Keratinocyte (primary cell): ENCODE results near the gene MAPK9. TPM values are rescaled to one million over a fixed set of nuclear protein-coding genes. Genes with fewer than 3 reads are reported as not detected.

ENCODE experiments used
- DNase-seq: peaks from one replicate; pipeline ENCODE4 v3.0.0-alpha.2; 2011; ENCODE audit warnings: low read depth, missing footprints, low spot score
- FAIRE-seq: peaks from 2 replicates; lab custom pipeline; 2011; peaks lifted over from hg19 to GRCh38; lab: Jason Lieb, UNC
- H2AFZ ChIP-seq: 2 replicates; pipeline ENCODE4 v1.6.0; 2012; ENCODE audit warnings: low read length, control low read depth, inconsistent platforms; ENCODE audit not compliant: control insufficient read depth
- H3K27ac ChIP-seq: 2 replicates; pipeline ENCODE4 v1.5.1; 2011; ENCODE audit warnings: low read length; ENCODE audit not compliant: control insufficient read depth, insufficient read depth
- H3K27me3 ChIP-seq: 3 replicates; pipeline ENCODE4 v1.6.0; 2011; ENCODE audit warnings: low read length; ENCODE audit not compliant: control insufficient read depth, insufficient read depth; ENCODE audit errors: extremely low read depth
- H3K36me3 ChIP-seq, 2 experiments: 2 replicates in 1 of 2; 3 replicates in 1 of 2; pipeline ENCODE4 v1.5.1; 2011; ENCODE audit warnings: low read length in 2 of 2, mild to moderate bottlenecking in 1 of 2; ENCODE audit not compliant: control insufficient read depth in 2 of 2, insufficient read depth in 2 of 2; ENCODE audit errors: extremely low read depth in 1 of 2
- H3K4me1 ChIP-seq: 3 replicates; pipeline ENCODE4 v1.5.1; 2011; ENCODE audit warnings: low read length; ENCODE audit not compliant: control insufficient read depth, insufficient read depth; ENCODE audit errors: extremely low read depth
- H3K4me2 ChIP-seq: 3 replicates; pipeline ENCODE4 v1.6.0; 2011; ENCODE audit warnings: low read depth, low read length; ENCODE audit not compliant: control insufficient read depth, insufficient read depth; ENCODE audit errors: extremely low read depth
- H3K4me3 ChIP-seq, 3 experiments: fragments of 200-600 bp in 1 of 3; sonication (generic) in 1 of 3; 2 replicates in 2 of 3; 3 replicates in 1 of 3; pipeline ENCODE4 v1.5.1; 2011 to 2016; ENCODE audit warnings: low read length in 3 of 3, mild to moderate bottlenecking in 3 of 3, control low read depth in 2 of 3, inconsistent platforms in 1 of 3, low read depth in 1 of 3, mixed read lengths in 1 of 3, mixed run types in 1 of 3, moderate library complexity in 1 of 3; ENCODE audit not compliant: control insufficient read depth in 2 of 3, insufficient read depth in 2 of 3; ENCODE audit errors: extremely low read depth in 1 of 3
- H3K79me2 ChIP-seq: 2 replicates; pipeline ENCODE4 v1.6.0; 2012; ENCODE audit warnings: low read length; ENCODE audit not compliant: control insufficient read depth, insufficient read depth
- H3K9ac ChIP-seq: 3 replicates; pipeline ENCODE4 v1.6.0; 2011; ENCODE audit warnings: low read length; ENCODE audit not compliant: control insufficient read depth, insufficient read depth; ENCODE audit errors: extremely low read depth
- H3K9me1 ChIP-seq: 3 replicates; pipeline ENCODE4 v1.6.0; 2011; ENCODE audit warnings: low read length; ENCODE audit not compliant: control insufficient read depth, insufficient read depth; ENCODE audit errors: extremely low read depth
- H3K9me3 ChIP-seq: 2 replicates; pipeline ENCODE4 v1.5.1; 2012; ENCODE audit warnings: low read depth, low read length; ENCODE audit not compliant: control insufficient read depth
- H4K20me1 ChIP-seq: 3 replicates; pipeline ENCODE4 v1.6.0; 2011; ENCODE audit warnings: low read length; ENCODE audit not compliant: control insufficient read depth, insufficient read depth; ENCODE audit errors: extremely low read depth
- EZH2 ChIP-seq: IDR thresholded peaks from one replicate; pipeline ENCODE4 v1.6.1; 2012; ENCODE audit warnings: inconsistent platforms, mild to moderate bottlenecking, low read length, moderate library complexity
- dilution Hi-C: fragments of 300-500 bp; cut with MboI; formaldehyde crosslinking; loops from one replicate; pipeline ENCODE4 v1.7.0; 2020; ENCODE audit warnings: low sequenced_read_pairs; ENCODE audit not compliant: extremely low pct_ligation_motif_present
- polyA plus RNA-seq, 5 experiments: library from polyadenylated mRNA; depleted of rRNA in 3 of 5; stranded (reverse) in 3 of 5; stranded (forward) in 1 of 5; unstranded in 1 of 5; fragments of >200 nt; gene quantifications; 1 replicate in 1 of 5; 2 replicates in 3 of 5; 3 replicates in 1 of 5; pipeline versions ENCODE4 v1.2.1 to v1.2.3, GENCODE V29; 2011 to 2012; ENCODE audit warnings: missing spikeins in 2 of 5, low read depth in 1 of 5, low replicate concordance in 1 of 5
- TF ChIP-seq, protein P1 (sequence below), 3 experiments: IDR thresholded peaks in 1 of 3; conservative IDR thresholded peaks in 1 of 3; optimal IDR thresholded peaks in 1 of 3; 2 replicates in 2 of 3; 3 replicates in 1 of 3; pipeline versions ENCODE3 to v1.5.1; 2011; ENCODE audit warnings: low read length in 3 of 3, mild to moderate bottlenecking in 3 of 3, moderate library complexity in 2 of 3, control low read depth in 1 of 3, inconsistent platforms in 1 of 3; ENCODE audit not compliant: insufficient read depth in 2 of 3; ENCODE audit errors: extremely low read depth in 1 of 3

Gene MAPK9
- polyA plus RNA-seq, 1 donor (not counting 4 experiments of a cell fraction or from before 2014, with no cell fraction given), result 49.4 TPM

DNA sequence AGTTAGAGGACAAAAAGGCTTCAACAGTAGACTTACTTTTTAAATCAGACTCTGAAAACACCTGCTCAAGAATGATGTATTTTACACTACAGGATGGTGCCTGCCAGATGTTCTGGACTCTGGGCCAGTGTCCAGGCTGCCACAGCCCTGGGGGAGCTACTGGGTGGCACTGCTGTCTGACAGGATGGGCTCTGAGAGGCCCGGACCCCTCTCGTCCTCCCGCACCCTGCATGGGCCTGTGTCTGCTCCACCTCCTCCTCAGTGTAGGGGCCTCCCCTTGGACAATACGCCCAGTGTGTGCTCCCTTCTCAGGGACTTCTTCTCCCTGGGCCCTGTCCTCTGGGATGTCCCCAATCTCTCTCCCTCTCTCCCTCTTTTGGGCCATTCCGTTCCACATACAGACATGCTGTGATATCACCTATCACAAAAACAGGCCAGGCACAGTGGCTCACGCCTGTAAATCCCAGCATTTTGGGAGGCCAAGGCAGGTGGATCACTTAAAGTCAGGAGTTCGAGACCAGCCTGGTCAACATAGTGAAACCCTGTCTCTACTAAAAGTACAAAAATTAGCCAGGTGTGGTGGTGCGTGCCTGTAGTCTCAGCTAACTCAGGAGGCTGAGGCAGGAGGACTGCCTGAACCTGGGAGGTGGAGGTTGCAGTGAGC is 37.9 kb upstream of the MAPK9 start:
- no peak overlapping the region for H3K27ac ChIP-seq

DNA sequence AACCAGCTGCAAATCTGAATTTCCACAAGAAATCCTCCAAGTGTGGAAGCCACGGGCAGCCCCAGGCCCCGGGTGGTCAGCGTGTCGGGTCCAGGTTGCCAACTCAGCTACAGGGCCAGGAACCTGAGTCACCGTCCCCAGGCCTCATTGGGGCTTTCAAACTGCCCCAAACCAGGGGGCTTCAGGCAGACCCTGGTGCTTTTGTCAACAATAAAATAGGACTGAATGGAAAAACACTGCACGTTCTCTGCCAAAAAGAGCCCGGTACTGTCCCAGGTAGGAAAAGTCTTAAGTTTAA is 37.2 kb upstream of the MAPK9 start:
- Histone ChIP-seq H3K9me3 (no peaks in the 10 kb centered on the region), H3K4me1 (no peaks in the 10 kb centered on the region), H3K4me3 (no peak overlapping the region), H3K27ac (no peak overlapping the region), H3K9me1 (no peaks in the 10 kb centered on the region), H3K9ac (no peak overlapping the region), H3K4me2 (no peak overlapping the region), H3K27me3 (no peaks in the 10 kb centered on the region), H2AFZ (no peak overlapping the region), H4K20me1 (no peaks in the 10 kb centered on the region), H3K36me3 (no peaks in the 10 kb centered on the region), H3K79me2 (no peaks in the 10 kb centered on the region)
- DNase-seq (no peak), FAIRE-seq (no peak)
- TF ChIP-seq, protein P1, sequence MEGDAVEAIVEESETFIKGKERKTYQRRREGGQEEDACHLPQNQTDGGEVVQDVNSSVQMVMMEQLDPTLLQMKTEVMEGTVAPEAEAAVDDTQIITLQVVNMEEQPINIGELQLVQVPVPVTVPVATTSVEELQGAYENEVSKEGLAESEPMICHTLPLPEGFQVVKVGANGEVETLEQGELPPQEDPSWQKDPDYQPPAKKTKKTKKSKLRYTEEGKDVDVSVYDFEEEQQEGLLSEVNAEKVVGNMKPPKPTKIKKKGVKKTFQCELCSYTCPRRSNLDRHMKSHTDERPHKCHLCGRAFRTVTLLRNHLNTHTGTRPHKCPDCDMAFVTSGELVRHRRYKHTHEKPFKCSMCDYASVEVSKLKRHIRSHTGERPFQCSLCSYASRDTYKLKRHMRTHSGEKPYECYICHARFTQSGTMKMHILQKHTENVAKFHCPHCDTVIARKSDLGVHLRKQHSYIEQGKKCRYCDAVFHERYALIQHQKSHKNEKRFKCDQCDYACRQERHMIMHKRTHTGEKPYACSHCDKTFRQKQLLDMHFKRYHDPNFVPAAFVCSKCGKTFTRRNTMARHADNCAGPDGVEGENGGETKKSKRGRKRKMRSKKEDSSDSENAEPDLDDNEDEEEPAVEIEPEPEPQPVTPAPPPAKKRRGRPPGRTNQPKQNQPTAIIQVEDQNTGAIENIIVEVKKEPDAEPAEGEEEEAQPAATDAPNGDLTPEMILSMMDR (optimal IDR thresholded peaks at IDR 0.05 in 1 of 3, IDR thresholded peaks at IDR 0.05 in 1 of 3, conservative IDR thresholded peaks at IDR 0.05 in 1 of 3; ENCODE audit: extremely low read depth in 1 of 3, insufficient read depth in 2 of 3, low read length in 3 of 3), result no peak
- dilution Hi-C loops, result no loop called here

More for the DNA sequence above, 37.9 kb upstream of the MAPK9 start:
- no peaks in the 10 kb centered on the region for H3K27me3 ChIP-seq
- no peaks in the 10 kb centered on the region for H3K4me1 ChIP-seq
- H3K4me2 ChIP-seq, result no peak overlapping the region
- no peaks in the 10 kb centered on the region for H3K9me3 ChIP-seq
- no peak overlapping the region for H3K4me3 ChIP-seq
- DNase-seq (no peak), FAIRE-seq (no peak)
- H3K9me1 ChIP-seq, result no peaks in the 10 kb centered on the region
- no peaks in the 10 kb centered on the region for H3K36me3 ChIP-seq
- TF ChIP-seq EZH2, result no peak
- TF ChIP-seq, protein P1 (optimal IDR thresholded peaks at IDR 0.05 in 1 of 3, IDR thresholded peaks at IDR 0.05 in 1 of 3, conservative IDR thresholded peaks at IDR 0.05 in 1 of 3; ENCODE audit: extremely low read depth in 1 of 3, insufficient read depth in 2 of 3, low read length in 3 of 3), result no peak
- no peak overlapping the region for H3K9ac ChIP-seq
- H2AFZ ChIP-seq, result no peak overlapping the region
- dilution Hi-C loops, result no loop called here
- H4K20me1 ChIP-seq, result no peaks in the 10 kb centered on the region
- H3K79me2 ChIP-seq, result no peaks in the 10 kb centered on the region
